ENCODE results near the gene CIT. TPM values are rescaled to one million over a fixed set of nuclear protein-coding genes. Genes with fewer than 3 reads are reported as not detected.

CIT gene
- total RNA-seq, 1 donor from 2014 or later, result 20.6 TPM

DNA sequence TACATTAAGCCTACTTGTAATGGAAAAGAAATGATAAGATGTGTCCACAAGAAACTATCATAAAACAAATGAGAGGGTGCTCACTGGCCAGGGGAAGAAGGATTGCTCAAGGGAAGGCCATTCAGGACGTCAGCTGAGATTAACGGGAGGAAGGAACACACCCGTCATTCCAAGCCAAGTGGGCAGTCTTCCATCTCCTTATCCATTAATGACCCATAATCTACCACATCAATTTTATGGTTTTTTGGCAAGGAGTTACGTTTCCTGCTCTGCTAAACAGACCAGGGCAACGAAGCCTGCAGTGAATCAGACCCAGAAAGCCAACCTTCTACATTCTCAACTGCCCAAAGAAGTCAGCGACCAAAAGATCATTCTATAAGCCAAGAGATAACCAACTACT lies 184.1 kb downstream of the CIT start:
- H3K27ac ChIP-seq, result no peak overlapping the region

DNA sequence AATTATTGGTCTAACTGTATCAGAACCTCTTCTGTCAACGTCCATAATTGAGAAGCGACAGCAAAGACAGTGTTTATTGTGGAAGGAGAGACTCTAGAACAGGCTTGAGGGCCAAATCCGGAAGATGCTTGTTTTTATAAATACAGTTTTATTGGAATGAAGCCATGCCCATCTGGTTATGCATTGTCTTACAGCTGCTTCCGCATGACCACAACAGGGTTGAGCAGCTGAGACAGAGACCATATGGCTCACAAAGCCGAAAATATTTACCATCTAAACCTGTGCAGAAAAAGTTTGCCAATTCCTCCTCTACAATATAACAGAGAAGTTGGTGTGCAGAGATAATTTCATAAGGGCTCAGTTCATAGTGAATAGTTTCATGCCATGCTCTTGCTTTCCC lies 184.7 kb downstream of the CIT start:
- intact Hi-C loops (cut with DNase I), result no loop called here
- H3K4me1 ChIP-seq, result peaks cover 18% of the 10 kb centered on the region
- no peak for DNase-seq (ENCODE audit: extremely low spot score in 2 of 2)
- no peaks in the 10 kb centered on the region for H3K9me3 ChIP-seq
- H3K27ac ChIP-seq, result no peak overlapping the region
- H3K36me3 ChIP-seq, result no peaks in the 10 kb centered on the region
- TF ChIP-seq POLR2A (IDR thresholded peaks at IDR 0.05) (no peak), POLR2AphosphoS5 (IDR thresholded peaks at IDR 0.05; ENCODE audit: insufficient read depth in 1 of 2, low read depth in 1 of 2) (no peak)
- TF ChIP-seq, protein P1, sequence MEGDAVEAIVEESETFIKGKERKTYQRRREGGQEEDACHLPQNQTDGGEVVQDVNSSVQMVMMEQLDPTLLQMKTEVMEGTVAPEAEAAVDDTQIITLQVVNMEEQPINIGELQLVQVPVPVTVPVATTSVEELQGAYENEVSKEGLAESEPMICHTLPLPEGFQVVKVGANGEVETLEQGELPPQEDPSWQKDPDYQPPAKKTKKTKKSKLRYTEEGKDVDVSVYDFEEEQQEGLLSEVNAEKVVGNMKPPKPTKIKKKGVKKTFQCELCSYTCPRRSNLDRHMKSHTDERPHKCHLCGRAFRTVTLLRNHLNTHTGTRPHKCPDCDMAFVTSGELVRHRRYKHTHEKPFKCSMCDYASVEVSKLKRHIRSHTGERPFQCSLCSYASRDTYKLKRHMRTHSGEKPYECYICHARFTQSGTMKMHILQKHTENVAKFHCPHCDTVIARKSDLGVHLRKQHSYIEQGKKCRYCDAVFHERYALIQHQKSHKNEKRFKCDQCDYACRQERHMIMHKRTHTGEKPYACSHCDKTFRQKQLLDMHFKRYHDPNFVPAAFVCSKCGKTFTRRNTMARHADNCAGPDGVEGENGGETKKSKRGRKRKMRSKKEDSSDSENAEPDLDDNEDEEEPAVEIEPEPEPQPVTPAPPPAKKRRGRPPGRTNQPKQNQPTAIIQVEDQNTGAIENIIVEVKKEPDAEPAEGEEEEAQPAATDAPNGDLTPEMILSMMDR (IDR thresholded peaks at IDR 0.05), result no peak
- H3K27me3 ChIP-seq, result no peaks in the 10 kb centered on the region
- H3K4me3 ChIP-seq, result no peak overlapping the region

More for the DNA sequence above, 184.1 kb downstream of the CIT start:
- Histone ChIP-seq H3K27me3 (no peaks in the 10 kb centered on the region), H3K4me1 (peaks cover 18% of the 10 kb centered on the region), H3K4me3 (no peak overlapping the region), H3K9me3 (no peaks in the 10 kb centered on the region), H3K36me3 (no peaks in the 10 kb centered on the region)
- intact Hi-C loops (cut with DNase I), result no loop called here
- TF ChIP-seq, protein P1 (IDR thresholded peaks at IDR 0.05), result no peak
- TF ChIP-seq POLR2A (IDR thresholded peaks at IDR 0.05) (no peak), POLR2AphosphoS5 (IDR thresholded peaks at IDR 0.05; ENCODE audit: insufficient read depth in 1 of 2, low read depth in 1 of 2) (peak in 1 of 2 donors; percentile 82)
- DNase-seq (ENCODE audit: extremely low spot score in 2 of 2), result no peak

DNA sequence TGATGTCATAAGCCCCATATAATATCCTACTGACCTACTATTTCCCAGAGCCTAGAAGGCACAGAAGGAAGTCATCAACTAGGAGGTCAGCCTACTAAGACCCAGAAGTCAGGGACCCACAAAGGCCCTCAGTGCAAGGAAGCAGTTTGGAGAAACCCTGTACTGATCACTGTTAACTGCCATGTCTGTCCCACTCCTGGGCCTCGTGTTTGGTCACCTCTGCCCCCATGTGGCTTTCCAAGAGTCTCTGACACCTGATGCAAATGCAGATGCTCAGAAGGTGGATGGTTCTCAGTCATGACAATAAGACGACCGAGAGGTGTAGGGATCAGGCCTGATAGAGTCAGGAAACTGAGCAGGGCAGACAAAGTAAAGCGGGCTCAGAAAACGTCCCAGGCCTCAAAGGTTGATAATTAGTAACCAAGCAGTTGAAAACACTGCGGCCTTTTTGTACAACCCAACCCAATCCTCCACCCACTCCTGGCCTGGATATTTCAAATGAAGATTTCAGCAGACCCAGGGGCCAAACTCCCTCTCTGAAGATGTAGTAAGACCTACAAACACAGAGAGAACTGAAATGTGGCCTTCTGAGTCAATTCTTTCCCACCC lies 185.8 kb downstream of the CIT start:
- DNase-seq (ENCODE audit: extremely low spot score in 2 of 2), result no peak
- H3K36me3 ChIP-seq, result no peaks in the 10 kb centered on the region
- H3K27ac ChIP-seq, result no peak overlapping the region
- H3K27me3 ChIP-seq, result no peaks in the 10 kb centered on the region
- peaks cover 18% of the 10 kb centered on the region for H3K4me1 ChIP-seq
- TF ChIP-seq POLR2AphosphoS5 (IDR thresholded peaks at IDR 0.05; ENCODE audit: insufficient read depth in 1 of 2, low read depth in 1 of 2) (no peak), POLR2A (IDR thresholded peaks at IDR 0.05) (no peak)
- TF ChIP-seq, protein P1 (IDR thresholded peaks at IDR 0.05), result no peak
- H3K9me3 ChIP-seq, result no peaks in the 10 kb centered on the region
- intact Hi-C loops (cut with DNase I), result no loop called here
- H3K4me3 ChIP-seq, result no peak overlapping the region

DNA sequence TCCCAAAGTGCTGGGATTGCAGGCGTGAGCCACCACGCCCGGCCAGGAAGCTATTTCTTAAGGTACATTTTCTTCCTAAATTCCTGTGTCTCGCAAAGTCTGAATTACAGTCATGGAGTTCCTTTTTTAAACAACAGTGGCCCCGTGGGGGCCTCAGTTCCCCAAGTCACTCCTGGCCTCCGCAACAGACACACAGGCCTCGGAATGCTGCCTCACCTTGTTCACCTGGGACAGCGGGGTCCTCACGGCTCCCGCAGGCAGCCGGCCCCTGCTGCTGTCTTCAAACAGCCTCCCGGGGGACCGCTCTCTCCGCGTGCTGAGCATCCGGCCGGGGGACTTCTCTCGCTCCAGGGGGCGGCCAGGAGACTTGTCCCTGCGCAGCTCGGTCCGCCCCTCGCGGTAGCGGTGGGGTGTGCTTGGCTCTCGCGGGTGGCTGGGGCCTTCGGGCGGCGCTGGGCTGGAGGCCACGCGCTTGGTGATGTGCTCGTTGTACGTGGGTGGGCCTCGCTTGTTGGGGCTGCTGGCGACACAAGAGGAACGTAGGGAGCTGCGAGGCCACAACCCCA lies 187.1 kb downstream of the CIT start:
- H3K4me1 ChIP-seq, result peaks cover 19% of the 10 kb centered on the region
- intact Hi-C loops (cut with DNase I), result no loop called here
- H3K27me3 ChIP-seq, result no peaks in the 10 kb centered on the region
- no peak overlapping the region for H3K4me3 ChIP-seq
- TF ChIP-seq POLR2A (IDR thresholded peaks at IDR 0.05) (no peak), POLR2AphosphoS5 (IDR thresholded peaks at IDR 0.05; ENCODE audit: insufficient read depth in 1 of 2, low read depth in 1 of 2) (no peak)
- TF ChIP-seq, protein P1 (IDR thresholded peaks at IDR 0.05), result no peak
- DNase-seq (ENCODE audit: extremely low spot score in 2 of 2), result no peak
- no peak overlapping the region for H3K27ac ChIP-seq
- no peaks in the 10 kb centered on the region for H3K36me3 ChIP-seq
- no peaks in the 10 kb centered on the region for H3K9me3 ChIP-seq

DNA sequence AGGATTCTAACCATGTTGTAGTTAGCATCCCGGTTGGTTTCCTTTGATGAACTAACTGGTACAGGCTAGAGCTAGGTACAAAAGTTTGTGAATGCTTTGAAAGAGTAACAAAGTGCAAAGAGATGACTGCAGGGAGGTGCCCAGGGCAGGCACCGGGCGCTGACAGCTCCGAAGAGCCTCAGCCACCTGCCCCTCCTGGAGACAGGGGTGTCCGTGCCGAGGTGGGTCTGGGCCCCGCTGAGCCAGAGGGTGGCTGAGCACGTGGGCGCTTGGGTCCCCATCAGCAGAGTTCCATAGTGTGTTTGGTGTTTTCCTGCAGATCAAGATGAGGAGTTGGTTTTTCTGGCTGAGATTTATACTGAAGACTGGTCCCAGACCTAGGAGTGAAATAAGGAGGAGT lies 189.2 kb downstream of the CIT start:
- intact Hi-C loops (cut with DNase I), result no loop called here
- no peak overlapping the region for H3K4me3 ChIP-seq
- no peak overlapping the region for H3K27ac ChIP-seq
- no peaks in the 10 kb centered on the region for H3K36me3 ChIP-seq
- H3K27me3 ChIP-seq, result no peaks in the 10 kb centered on the region
- H3K9me3 ChIP-seq, result no peaks in the 10 kb centered on the region
- H3K4me1 ChIP-seq, result peaks cover 25% of the 10 kb centered on the region
- DNase-seq (ENCODE audit: extremely low spot score in 2 of 2), result no peak
- TF ChIP-seq, protein P1 (IDR thresholded peaks at IDR 0.05), result no peak
- TF ChIP-seq POLR2A (IDR thresholded peaks at IDR 0.05) (no peak), POLR2AphosphoS5 (IDR thresholded peaks at IDR 0.05; ENCODE audit: insufficient read depth in 1 of 2, low read depth in 1 of 2) (no peak)

Data from vagina (tissue), 2 donors.